Measurements from ENCODE around the gene DUSP2.

DUSP2 gene

DNA sequence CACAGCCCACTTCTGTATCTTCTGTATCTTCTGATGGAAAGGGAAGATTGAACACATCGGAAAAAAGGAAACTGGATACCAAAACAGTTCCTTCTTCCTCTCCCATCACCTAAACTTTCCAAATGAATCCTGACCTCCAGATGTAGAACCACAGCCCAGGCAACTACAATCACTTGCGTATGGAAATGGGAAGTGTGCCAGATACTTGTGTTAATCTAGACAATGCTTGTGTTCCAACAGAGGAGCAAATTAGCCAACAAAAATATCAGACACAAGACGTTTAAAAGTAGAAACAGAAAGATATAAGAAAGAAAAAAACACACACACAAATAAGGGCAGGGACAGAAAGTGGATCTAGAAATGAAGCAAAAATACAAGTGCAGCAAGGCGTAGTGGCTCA is 31.4 kb upstream of the DUSP2 start:
- Histone ChIP-seq H3K36me3 (ENCODE audit: control insufficient read depth, insufficient read depth, low read length) (no peaks in the 10 kb centered on the region), H3K27ac (ENCODE audit: low read depth, low read length) (no peak overlapping the region), H3K4me3 (ENCODE audit: low read depth, low read length) (no peak overlapping the region), H3K9ac (ENCODE audit: low read depth, low read length) (no peak overlapping the region), H3K9me3 (ENCODE audit: control insufficient read depth, insufficient read depth, low read length) (no peaks in the 10 kb centered on the region), H3K4me1 (ENCODE audit: control insufficient read depth, insufficient read depth, low read length) (no peaks in the 10 kb centered on the region), H3K27me3 (ENCODE audit: control insufficient read depth, insufficient read depth, low read length) (no peaks in the 10 kb centered on the region)

DNA sequence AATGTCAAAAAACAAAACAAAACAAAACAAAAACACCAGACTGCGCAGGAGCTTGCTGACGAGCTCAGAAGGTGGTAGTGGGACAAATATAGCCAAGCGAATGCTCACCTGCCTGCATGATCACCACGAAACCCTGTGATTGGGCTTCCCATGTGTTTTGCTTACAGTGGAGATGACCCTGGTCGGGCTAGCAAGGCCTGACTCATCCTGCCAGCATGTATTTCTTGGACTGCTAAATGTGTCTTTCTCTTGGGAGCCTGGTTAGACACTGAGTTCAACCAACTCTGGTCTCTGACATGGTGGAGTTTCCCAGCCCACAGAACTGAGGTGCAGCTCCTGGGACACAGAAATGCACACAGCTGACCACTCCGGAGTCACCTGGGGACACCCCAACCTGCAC is 30.7 kb upstream of the DUSP2 start:
- Histone ChIP-seq H3K4me3 (ENCODE audit: low read depth, low read length) (no peak overlapping the region), H3K36me3 (ENCODE audit: control insufficient read depth, insufficient read depth, low read length) (no peaks in the 10 kb centered on the region), H3K4me1 (ENCODE audit: control insufficient read depth, insufficient read depth, low read length) (no peaks in the 10 kb centered on the region), H3K9ac (ENCODE audit: low read depth, low read length) (no peak overlapping the region), H3K27ac (ENCODE audit: low read depth, low read length) (no peak overlapping the region), H3K27me3 (ENCODE audit: control insufficient read depth, insufficient read depth, low read length) (no peaks in the 10 kb centered on the region), H3K9me3 (ENCODE audit: control insufficient read depth, insufficient read depth, low read length) (no peaks in the 10 kb centered on the region)

DNA sequence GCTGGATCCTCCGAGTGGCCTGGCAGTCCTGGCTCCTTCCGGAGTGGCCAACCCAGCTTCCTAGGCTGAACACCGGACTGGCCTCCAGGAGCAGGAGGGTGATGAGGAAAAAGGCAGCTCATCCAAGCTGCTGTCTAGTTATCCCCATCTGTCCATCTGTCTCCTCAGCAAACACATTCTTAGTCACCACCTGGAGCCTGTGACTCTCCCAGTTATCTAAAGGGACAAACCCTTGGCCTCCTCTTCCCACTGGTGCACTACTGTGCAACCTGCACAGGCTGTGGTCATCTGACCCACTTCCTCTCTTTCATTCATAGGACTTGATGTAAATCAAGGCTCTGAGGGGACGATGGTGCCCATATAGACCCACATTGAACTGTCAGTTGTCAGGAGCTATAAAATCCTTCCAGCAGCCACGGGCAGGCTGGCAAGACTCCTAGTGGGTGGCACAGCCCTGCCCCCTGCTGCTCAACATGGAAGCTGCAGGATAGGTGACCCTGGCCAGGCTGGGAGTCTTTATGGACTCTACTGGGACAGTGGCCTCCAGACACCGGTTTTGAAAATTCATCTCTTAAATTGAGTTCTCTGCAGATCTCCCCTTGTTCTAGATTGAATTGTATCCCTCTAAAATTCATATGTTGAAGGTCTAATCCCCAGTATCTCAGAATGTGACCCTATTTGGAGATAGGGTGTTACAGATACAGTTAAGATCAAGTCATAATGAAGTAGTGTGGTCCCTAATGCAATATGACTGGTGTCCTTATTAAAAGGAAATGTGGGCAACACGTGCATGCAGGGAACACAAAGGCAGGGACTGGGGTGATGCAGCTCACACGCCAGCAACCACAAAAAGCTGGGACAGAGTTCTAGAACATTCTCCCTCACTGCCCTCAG is 29.3 kb upstream of the DUSP2 start:
- Histone ChIP-seq H3K9me3 (ENCODE audit: control insufficient read depth, insufficient read depth, low read length) (0 out of 2 replicates have a peak, but pooled peaks cover 4% of the 10 kb centered on the region), H3K9ac (ENCODE audit: low read depth, low read length) (no peak overlapping the region), H3K27ac (ENCODE audit: low read depth, low read length) (no peak overlapping the region), H3K27me3 (ENCODE audit: control insufficient read depth, insufficient read depth, low read length) (no peaks in the 10 kb centered on the region), H3K4me3 (ENCODE audit: low read depth, low read length) (no peak overlapping the region), H3K36me3 (ENCODE audit: control insufficient read depth, insufficient read depth, low read length) (no peaks in the 10 kb centered on the region), H3K4me1 (ENCODE audit: control insufficient read depth, insufficient read depth, low read length) (no peaks in the 10 kb centered on the region)

DNA sequence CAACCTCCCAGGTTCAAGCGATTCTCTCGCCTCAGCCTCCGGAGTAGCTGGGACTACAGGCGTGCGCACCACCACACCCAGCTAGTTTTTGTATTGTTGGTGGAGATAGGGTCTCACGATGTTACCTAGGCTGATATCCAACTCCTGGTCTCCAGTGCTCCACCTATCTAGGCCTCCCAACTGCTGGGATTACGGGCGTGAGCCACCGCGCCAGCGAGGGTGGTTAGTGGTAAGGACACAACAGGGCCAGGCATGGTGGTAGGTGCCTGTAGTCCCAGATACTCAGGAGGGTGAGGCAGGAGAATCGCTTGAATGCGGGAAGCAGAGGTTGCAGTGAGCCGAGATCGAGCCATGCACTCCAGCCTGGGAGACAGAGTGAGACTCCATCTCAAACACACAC is 26.6 kb upstream of the DUSP2 start:
- Histone ChIP-seq H3K27ac (ENCODE audit: low read depth, low read length) (no peak overlapping the region), H3K9me3 (ENCODE audit: control insufficient read depth, insufficient read depth, low read length) (0 out of 2 replicates have a peak, but pooled peaks cover 4% of the 10 kb centered on the region), H3K36me3 (ENCODE audit: control insufficient read depth, insufficient read depth, low read length) (no peaks in the 10 kb centered on the region), H3K4me3 (ENCODE audit: low read depth, low read length) (no peak overlapping the region), H3K9ac (ENCODE audit: low read depth, low read length) (no peak overlapping the region), H3K4me1 (ENCODE audit: control insufficient read depth, insufficient read depth, low read length) (peaks cover 3% of the 10 kb centered on the region; the same call in 1 of the 2 replicates), H3K27me3 (ENCODE audit: control insufficient read depth, insufficient read depth, low read length) (no peaks in the 10 kb centered on the region)

DNA sequence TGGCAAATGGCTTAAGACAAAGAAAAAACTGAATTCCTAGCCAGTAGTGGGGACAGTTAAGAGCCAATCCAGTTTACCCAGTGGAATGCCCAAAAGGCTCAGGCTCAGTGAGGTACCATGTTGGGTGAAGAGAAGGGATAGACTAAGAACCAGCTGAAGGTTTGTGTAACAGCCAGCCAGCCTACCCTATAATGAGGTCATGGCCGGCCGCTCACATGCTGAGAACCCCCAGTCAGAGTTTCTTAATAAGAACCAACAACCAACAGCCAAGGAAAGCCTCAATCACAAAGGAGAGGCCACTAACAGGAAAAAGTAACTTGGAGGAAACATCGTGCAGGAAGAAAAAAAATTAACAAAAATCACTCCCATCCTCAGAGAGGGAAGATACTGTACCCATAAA is 25.4 kb upstream of the DUSP2 start:
- Histone ChIP-seq H3K4me1 (ENCODE audit: control insufficient read depth, insufficient read depth, low read length) (peaks cover 3% of the 10 kb centered on the region; the same call in 1 of the 2 replicates), H3K27me3 (ENCODE audit: control insufficient read depth, insufficient read depth, low read length) (no peaks in the 10 kb centered on the region), H3K36me3 (ENCODE audit: control insufficient read depth, insufficient read depth, low read length) (no peaks in the 10 kb centered on the region), H3K9ac (ENCODE audit: low read depth, low read length) (no peak overlapping the region), H3K9me3 (ENCODE audit: control insufficient read depth, insufficient read depth, low read length) (0 out of 2 replicates have a peak, but pooled peaks cover 4% of the 10 kb centered on the region), H3K4me3 (ENCODE audit: low read depth, low read length) (no peak overlapping the region), H3K27ac (ENCODE audit: low read depth, low read length) (no peak overlapping the region)

DNA sequence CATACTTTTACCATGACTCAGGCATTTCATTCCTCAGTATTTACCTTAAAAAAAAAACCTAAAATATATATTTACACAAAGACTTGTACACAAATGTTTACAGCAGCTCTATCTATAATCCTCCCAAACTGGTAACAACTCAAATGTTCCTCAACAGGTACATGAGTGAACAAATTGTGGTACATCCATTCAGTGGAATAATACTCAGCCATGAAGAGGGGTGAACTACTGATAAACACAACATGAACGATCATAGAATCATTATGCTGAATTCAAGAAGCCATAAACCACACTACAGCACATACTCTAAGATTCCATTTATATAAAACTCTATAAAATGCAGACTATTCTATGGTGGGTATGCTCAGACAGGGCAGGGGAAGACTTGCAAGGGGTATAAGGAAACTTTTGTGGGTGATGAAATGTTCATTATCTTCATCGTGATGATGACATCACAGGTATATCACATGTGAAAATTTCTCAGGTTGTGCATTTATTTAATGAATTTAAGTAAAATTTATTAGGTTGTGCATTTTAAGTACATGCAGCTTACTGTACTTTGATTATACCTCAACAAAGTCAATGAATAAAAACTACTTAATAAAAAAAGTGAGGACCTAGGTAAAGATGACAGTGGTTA is 24.7 kb upstream of the DUSP2 start:
- Histone ChIP-seq H3K36me3 (ENCODE audit: control insufficient read depth, insufficient read depth, low read length) (no peaks in the 10 kb centered on the region), H3K9me3 (ENCODE audit: control insufficient read depth, insufficient read depth, low read length) (0 out of 2 replicates have a peak, but pooled peaks cover 4% of the 10 kb centered on the region), H3K4me3 (ENCODE audit: low read depth, low read length) (no peak overlapping the region), H3K9ac (ENCODE audit: low read depth, low read length) (no peak overlapping the region), H3K4me1 (ENCODE audit: control insufficient read depth, insufficient read depth, low read length) (peaks cover 3% of the 10 kb centered on the region; the same call in 1 of the 2 replicates), H3K27ac (ENCODE audit: low read depth, low read length) (no peak overlapping the region), H3K27me3 (ENCODE audit: control insufficient read depth, insufficient read depth, low read length) (no peaks in the 10 kb centered on the region)

DNA sequence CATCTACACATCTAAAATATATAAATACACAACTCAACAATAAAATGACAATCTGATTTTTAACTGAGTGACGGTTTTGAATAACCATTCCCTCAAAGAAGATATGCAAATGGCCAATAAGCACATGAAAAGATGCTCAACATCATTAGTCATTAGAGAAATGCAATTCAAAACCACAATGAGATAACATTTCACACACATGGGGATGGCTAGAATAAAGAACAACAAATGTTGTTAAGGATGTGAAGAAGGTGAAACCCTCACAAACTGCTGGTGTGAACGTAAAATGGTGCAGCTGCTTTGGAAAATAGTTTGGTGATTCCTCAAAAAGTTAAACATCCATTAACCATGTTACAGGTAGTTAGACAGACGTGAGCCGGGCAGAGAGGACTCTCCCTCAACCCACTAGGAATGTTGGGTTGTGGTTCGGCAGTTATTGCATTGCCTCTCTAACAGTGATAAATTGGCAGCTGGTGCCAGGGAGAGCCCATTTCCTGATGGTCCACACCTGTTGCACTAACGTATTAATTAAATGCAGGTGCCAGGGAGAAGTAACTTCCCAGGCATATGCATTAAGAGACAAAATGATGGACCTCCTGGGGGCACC is 22.3 kb upstream of the DUSP2 start:
- Histone ChIP-seq H3K9ac (ENCODE audit: low read depth, low read length) (no peak overlapping the region), H3K27ac (ENCODE audit: low read depth, low read length) (no peak overlapping the region), H3K4me3 (ENCODE audit: low read depth, low read length) (no peak overlapping the region), H3K27me3 (ENCODE audit: control insufficient read depth, insufficient read depth, low read length) (no peaks in the 10 kb centered on the region), H3K36me3 (ENCODE audit: control insufficient read depth, insufficient read depth, low read length) (no peaks in the 10 kb centered on the region), H3K9me3 (ENCODE audit: control insufficient read depth, insufficient read depth, low read length) (0 out of 2 replicates have a peak, but pooled peaks cover 4% of the 10 kb centered on the region), H3K4me1 (ENCODE audit: control insufficient read depth, insufficient read depth, low read length) (peaks cover 9% of the 10 kb centered on the region)

DNA sequence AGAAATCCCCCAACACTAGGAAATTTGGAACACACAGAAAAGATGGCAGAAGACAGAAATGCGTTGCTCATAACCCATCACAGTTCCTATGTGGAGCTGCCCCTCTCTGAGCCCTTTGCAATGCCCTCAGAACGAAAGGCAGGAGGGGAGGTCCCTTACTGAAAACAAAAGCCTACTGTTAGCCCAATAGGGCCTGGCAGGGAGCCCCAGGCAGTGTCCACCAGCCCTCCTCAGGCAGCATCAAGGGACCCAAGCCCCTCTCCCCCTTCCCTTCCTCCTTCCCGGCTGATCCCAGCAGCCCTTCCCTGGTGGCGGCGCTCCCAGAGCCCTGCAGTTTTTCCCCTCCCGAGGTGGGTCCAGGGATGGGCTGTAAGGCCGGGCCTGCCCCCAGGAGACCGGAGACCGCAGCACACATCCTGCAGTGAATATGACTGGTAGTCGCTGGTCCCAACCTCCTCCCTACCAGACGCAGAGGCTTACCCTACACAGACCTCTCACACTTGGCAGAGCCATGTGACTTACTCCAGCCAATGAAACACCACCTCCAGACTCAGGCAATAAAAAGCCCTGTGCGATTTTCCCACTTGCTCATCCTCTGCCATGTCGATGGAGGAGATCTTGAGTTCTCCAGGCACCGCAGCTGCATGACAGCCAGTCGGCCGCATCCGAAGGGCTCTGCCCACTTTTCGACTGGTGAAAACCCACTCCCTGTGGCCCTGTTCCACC is 19.4 kb upstream of the DUSP2 start:
- Histone ChIP-seq H3K36me3 (ENCODE audit: control insufficient read depth, insufficient read depth, low read length) (no peaks in the 10 kb centered on the region), H3K4me3 (ENCODE audit: low read depth, low read length) (no peak overlapping the region), H3K4me1 (ENCODE audit: control insufficient read depth, insufficient read depth, low read length) (peaks cover 9% of the 10 kb centered on the region), H3K27ac (ENCODE audit: low read depth, low read length) (no peak overlapping the region), H3K9ac (ENCODE audit: low read depth, low read length) (no peak overlapping the region), H3K9me3 (ENCODE audit: control insufficient read depth, insufficient read depth, low read length) (no peaks in the 10 kb centered on the region), H3K27me3 (ENCODE audit: control insufficient read depth, insufficient read depth, low read length) (no peaks in the 10 kb centered on the region)

DNA sequence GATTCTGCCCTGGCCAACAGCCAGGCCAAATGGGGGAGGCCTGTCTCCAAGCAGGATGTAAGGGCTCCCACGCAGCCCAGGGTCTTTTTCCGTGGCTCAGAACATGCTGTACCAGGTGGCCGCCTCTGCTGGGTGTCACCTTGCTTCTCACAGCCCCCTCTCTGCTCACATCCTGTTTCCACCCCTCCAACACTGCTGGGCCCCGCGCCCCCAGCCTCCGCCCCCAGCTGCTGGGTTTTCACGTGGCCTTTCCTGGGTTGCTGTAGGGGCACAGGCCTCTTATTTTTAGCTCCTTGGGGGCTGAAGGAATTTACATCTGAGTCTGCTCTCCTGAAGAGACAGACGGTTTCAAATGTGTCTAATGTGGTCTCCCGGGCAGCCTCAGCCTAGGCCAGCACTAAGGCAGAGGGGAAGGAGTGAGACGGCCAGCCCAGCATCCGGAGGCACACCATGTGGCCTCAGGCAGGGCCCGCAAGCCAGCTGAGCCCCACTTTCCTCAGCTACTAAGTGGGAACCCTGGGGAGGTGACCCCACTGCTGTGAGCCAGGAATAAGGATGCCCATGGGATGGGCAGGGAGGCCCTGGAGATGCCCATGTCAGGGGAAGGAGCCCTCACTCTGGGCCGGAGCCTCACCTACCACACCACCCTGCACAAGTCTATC is 18.7 kb upstream of the DUSP2 start:
- Histone ChIP-seq H3K36me3 (ENCODE audit: control insufficient read depth, insufficient read depth, low read length) (no peaks in the 10 kb centered on the region), H3K4me3 (ENCODE audit: low read depth, low read length) (no peak overlapping the region), H3K27me3 (ENCODE audit: control insufficient read depth, insufficient read depth, low read length) (no peaks in the 10 kb centered on the region), H3K9ac (ENCODE audit: low read depth, low read length) (no peak overlapping the region), H3K4me1 (ENCODE audit: control insufficient read depth, insufficient read depth, low read length) (peaks cover 9% of the 10 kb centered on the region), H3K27ac (ENCODE audit: low read depth, low read length) (no peak overlapping the region), H3K9me3 (ENCODE audit: control insufficient read depth, insufficient read depth, low read length) (no peaks in the 10 kb centered on the region)

DNA sequence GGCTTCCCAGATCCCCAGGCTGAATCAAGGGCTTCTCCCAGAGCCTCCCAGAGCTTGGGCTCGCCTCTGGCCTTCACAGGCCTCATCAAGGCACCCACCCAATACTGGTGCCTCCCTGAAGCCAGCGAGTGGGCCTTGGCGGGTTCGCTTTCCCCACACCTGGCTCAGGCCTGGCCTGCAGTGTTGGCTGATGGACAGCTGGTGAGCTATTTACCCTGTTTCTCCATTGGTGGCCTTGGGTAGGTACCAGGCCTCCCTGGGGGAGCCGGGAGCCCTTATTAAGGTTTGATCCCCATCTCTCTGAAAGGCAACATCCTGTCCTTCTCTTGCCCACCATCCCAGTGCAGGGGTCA is 18.2 kb upstream of the DUSP2 start:
- Histone ChIP-seq H3K4me1 (ENCODE audit: control insufficient read depth, insufficient read depth, low read length) (peaks cover 9% of the 10 kb centered on the region), H3K27me3 (ENCODE audit: control insufficient read depth, insufficient read depth, low read length) (no peaks in the 10 kb centered on the region), H3K4me3 (ENCODE audit: low read depth, low read length) (no peak overlapping the region), H3K9me3 (ENCODE audit: control insufficient read depth, insufficient read depth, low read length) (no peaks in the 10 kb centered on the region), H3K27ac (ENCODE audit: low read depth, low read length) (no peak overlapping the region), H3K36me3 (ENCODE audit: control insufficient read depth, insufficient read depth, low read length) (no peaks in the 10 kb centered on the region), H3K9ac (ENCODE audit: low read depth, low read length) (no peak overlapping the region)
